Endothelial cell (in vitro differentiated cells): ENCODE measurements around the gene ITGB2. TPM values are rescaled to one million over a fixed set of nuclear protein-coding genes. Genes with fewer than 3 reads are reported as not detected.

Experiments used
- DNase-seq: peaks from one replicate; pipeline ENCODE4 v3.0.0; 2021; ENCODE audit warnings: low spot score
- H3K27ac Mint-ChIP-seq: one replicate; pipeline ENCODE4 v1.8.0; 2021; ENCODE audit warnings: mixed read lengths, inconsistent platforms; ENCODE audit not compliant: unreplicated experiment
- H3K27me3 Mint-ChIP-seq: one replicate; pipeline ENCODE4 v1.8.0; 2021; ENCODE audit warnings: mild to moderate bottlenecking, moderate library complexity, mixed read lengths, inconsistent platforms; ENCODE audit not compliant: unreplicated experiment
- H3K36me3 Mint-ChIP-seq: one replicate; pipeline ENCODE4 v1.8.0; 2021; ENCODE audit warnings: mild to moderate bottlenecking, low read depth, mixed read lengths, inconsistent platforms; ENCODE audit not compliant: unreplicated experiment
- H3K4me1 Mint-ChIP-seq: one replicate; pipeline ENCODE4 v1.8.0; 2021; ENCODE audit warnings: mild to moderate bottlenecking, mixed read lengths, inconsistent platforms; ENCODE audit not compliant: unreplicated experiment
- H3K4me3 Mint-ChIP-seq: one replicate; pipeline ENCODE4 v1.8.0; 2021; ENCODE audit warnings: mild to moderate bottlenecking, mixed read lengths, inconsistent platforms; ENCODE audit not compliant: unreplicated experiment
- H3K9me3 Mint-ChIP-seq: one replicate; pipeline ENCODE4 v1.8.0; 2021; ENCODE audit warnings: mixed read lengths, inconsistent platforms; ENCODE audit not compliant: unreplicated experiment
- CTCF ChIP-seq: fragments of 200-600 bp; sonication (generic); IDR thresholded peaks from one replicate; pipeline ENCODE4 v1.5.0; 2021; ENCODE audit warnings: antibody characterized with exemption; ENCODE audit not compliant: unreplicated experiment
- total RNA-seq: library from RNA; stranded (reverse); fragmentation: NEBNext Ultra II Directional; extraction: Animal tissue kit (Norgen Biotek cat#: 25700); gene quantifications from one replicate; pipeline ENCODE4 v1.2.1, GENCODE V29; 2021; ENCODE audit not compliant: unreplicated experiment

The ITGB2 gene
- total RNA-seq, 1 donor from 2014 or later, result 21.3 TPM

GRCh38 chr21:44905016-44905727, 15.5 kb downstream of the ITGB2 start:
- DNase-seq, result no peak
- H3K4me3 Mint-ChIP-seq, result no peak overlapping the region
- H3K27me3 Mint-ChIP-seq, result peaks cover 12% of the 10 kb centered on the region
- no peak overlapping the region for H3K27ac Mint-ChIP-seq
- TF ChIP-seq CTCF, result no peak
- peaks cover 2% of the 10 kb centered on the region for H3K4me1 Mint-ChIP-seq
- H3K36me3 Mint-ChIP-seq, result peaks cover 10% of the 10 kb centered on the region
- no peaks in the 10 kb centered on the region for H3K9me3 Mint-ChIP-seq

- H3K4me3 Mint-ChIP-seq, result peak overlapping the region; percentile 42
- no peaks in the 10 kb centered on the region for H3K9me3 Mint-ChIP-seq
- H3K27ac Mint-ChIP-seq, result peak overlapping the region; percentile 68
- peaks cover 2% of the 10 kb centered on the region for H3K4me1 Mint-ChIP-seq
- DNase-seq, result no peak
- TF ChIP-seq CTCF, result no peak
- H3K27me3 Mint-ChIP-seq, result peaks cover 8% of the 10 kb centered on the region
- peaks cover 10% of the 10 kb centered on the region for H3K36me3 Mint-ChIP-seq
These were observed 16.4 kb downstream of the ITGB2 start for GRCh38 chr21:44904141-44904923.

- Mint-ChIP-seq H3K36me3 (peaks cover 10% of the 10 kb centered on the region), H3K4me3 (no peak overlapping the region), H3K4me1 (peaks cover 2% of the 10 kb centered on the region), H3K9me3 (no peaks in the 10 kb centered on the region), H3K27ac (no peak overlapping the region), H3K27me3 (peaks cover 7% of the 10 kb centered on the region)
- no peak for DNase-seq
- TF ChIP-seq CTCF, result no peak
These were observed 17.0 kb downstream of the ITGB2 start for GRCh38 chr21:44903689-44904088.

GRCh38 chr21:44903050-44903685, 17.5 kb downstream of the ITGB2 start:
- Mint-ChIP-seq H3K27me3 (peaks cover 9% of the 10 kb centered on the region), H3K36me3 (peaks cover 10% of the 10 kb centered on the region), H3K4me3 (no peak overlapping the region), H3K27ac (no peak overlapping the region), H3K4me1 (peaks cover 2% of the 10 kb centered on the region), H3K9me3 (no peaks in the 10 kb centered on the region)
- DNase-seq, result no peak
- no peak for TF ChIP-seq CTCF
